GM12892 (cell line): Measurements from ENCODE around the gene CRYGB.
A peak's percentile ranks its signal among the peaks of the same experiment; 100 is the strongest.

Experiments used
- DNase-seq: peaks from one replicate; pipeline ENCODE4 v3.0.0; 2011; ENCODE audit not compliant: insufficient read length
- FAIRE-seq: peaks from 2 replicates; lab custom pipeline; 2011; peaks lifted over from hg19 to GRCh38; lab: Jason Lieb, UNC
- POLR2A ChIP-seq: IDR thresholded peaks from 2 replicates; pipeline ENCODE4 v1.6.1; 2011; ENCODE audit warnings: low read depth, low read length, control low read depth
- POLR2AphosphoS5 ChIP-seq: IDR thresholded peaks from 2 replicates; pipeline ENCODE4 v1.6.1; 2011; ENCODE audit warnings: low read depth, low read length, control low read depth
- TAF1 ChIP-seq: IDR thresholded peaks from 2 replicates; pipeline ENCODE4 v1.6.1; 2011; ENCODE audit warnings: low read depth, mild to moderate bottlenecking, control low read depth, low read length, borderline replicate concordance

Gene CRYGB

DNA sequence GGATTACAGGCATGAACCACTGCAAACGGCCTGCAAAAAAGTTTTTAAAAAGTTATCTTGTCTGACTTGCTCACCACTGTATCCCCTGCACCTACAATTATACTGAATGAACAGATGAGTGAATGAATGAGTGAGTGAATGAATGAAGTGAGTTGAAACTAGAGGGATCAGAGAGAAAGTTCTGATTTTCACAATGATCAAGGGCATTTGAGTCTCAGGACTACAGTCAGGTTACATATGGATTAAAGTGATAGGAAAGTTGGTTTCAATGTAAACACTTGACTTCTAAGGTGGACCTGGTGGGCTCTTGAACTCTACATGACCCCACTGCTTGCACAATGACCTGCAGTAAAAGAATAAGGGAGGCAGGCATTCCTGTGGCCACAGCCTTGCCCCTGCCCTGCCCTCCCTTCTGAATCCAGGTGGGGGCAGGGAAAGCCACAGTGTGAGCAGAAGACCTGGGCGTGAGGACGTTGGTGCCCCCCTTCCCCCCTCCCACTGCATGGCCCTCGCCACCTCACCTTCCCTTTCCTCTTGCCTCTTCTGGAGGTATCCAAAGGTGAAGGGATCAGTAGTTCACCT lies 33.2 kb upstream of the CRYGB start:
- FAIRE-seq (no peak), DNase-seq (no peak)
- TF ChIP-seq POLR2AphosphoS5, result no peak
- TF ChIP-seq POLR2A, result no peak
- no peak for TF ChIP-seq TAF1

DNA sequence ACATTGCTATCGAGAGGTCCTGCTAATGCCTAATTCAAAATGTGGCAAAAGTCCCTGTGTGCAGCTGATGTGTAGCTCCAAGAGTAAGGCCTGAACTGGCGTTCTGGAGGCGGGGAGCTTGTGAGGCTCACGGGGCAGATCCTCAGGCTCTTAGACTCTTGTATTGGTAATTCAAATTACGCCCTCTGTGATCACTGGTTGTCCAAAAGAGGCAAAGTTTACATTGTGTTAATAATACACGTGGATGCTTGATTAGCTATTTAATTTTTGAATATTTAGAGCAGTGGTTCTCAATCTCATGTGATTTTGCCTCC lies 29.8 kb upstream of the CRYGB start:
- DNase-seq (no peak), FAIRE-seq (no peak)
- TF ChIP-seq TAF1 (no peak), POLR2AphosphoS5 (no peak), POLR2A (no peak)

DNA sequence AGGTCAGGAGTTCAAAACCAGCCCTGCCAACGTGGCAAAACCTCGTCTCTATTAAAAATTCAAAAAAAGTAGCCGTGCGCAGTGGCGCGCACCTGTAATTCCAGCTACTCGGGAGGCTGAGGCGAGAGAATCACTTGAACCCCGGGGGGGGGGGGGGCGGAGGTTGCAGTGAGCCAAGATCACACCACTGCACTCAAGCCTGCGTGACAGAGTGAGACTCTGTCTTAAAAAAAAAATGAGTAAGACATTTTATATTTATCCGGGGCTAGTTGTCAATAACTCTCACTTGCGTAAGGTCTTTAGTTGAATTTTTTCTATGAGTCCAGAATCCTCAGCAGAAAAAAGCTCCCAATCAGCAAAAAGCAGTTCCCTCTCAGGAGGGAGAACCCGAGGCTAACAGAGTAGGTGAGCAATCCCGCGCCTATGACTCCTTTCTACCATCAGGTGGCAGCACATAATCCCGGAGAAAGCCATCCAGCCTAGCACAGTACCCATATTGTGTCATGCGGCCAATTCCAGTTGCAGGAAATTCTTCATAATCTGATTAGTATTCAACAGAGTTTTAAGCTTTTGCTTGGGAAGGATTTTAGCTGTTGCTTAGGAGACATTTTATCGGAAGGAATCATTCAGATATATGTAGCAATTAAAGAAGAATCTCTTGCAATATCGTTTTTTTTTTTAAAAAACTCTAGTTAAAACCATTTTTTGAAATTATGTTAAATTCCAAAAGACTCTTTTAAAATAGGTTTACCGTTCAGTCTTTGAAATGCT lies 29.3 kb upstream of the CRYGB start:
- DNase-seq (peak; percentile 47), FAIRE-seq (peak; percentile 82)
- TF ChIP-seq POLR2A (no peak), TAF1 (no peak), POLR2AphosphoS5 (no peak)

- TF ChIP-seq POLR2A (no peak), POLR2AphosphoS5 (no peak), TAF1 (no peak)
- DNase-seq, result no peak
- FAIRE-seq, result no peak
Measured at GRCh38 chr2:208174144-208174543, 28.2 kb upstream of the CRYGB start.

DNA sequence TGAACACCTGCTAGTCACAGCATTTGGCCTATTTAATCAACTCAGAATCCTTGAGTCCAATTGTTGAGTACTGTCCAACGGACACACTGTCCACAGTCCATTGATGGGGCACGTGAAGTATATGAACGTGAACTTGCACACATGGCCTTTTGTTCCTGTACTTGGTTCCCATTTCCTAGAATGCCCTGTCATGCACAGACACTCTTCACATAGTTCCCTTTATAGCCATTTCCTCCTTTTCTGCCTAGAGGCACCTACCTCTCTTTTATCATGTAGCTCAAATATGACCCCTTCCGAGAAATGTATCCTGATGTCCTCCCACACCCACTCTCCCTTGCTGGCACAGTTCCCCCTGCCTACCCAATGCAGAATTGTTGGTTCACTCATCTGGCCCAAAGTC lies 26.2 kb upstream of the CRYGB start:
- DNase-seq, result no peak
- no peak for TF ChIP-seq TAF1
- TF ChIP-seq POLR2A, result no peak
- TF ChIP-seq POLR2AphosphoS5, result no peak
- FAIRE-seq, result no peak

DNA sequence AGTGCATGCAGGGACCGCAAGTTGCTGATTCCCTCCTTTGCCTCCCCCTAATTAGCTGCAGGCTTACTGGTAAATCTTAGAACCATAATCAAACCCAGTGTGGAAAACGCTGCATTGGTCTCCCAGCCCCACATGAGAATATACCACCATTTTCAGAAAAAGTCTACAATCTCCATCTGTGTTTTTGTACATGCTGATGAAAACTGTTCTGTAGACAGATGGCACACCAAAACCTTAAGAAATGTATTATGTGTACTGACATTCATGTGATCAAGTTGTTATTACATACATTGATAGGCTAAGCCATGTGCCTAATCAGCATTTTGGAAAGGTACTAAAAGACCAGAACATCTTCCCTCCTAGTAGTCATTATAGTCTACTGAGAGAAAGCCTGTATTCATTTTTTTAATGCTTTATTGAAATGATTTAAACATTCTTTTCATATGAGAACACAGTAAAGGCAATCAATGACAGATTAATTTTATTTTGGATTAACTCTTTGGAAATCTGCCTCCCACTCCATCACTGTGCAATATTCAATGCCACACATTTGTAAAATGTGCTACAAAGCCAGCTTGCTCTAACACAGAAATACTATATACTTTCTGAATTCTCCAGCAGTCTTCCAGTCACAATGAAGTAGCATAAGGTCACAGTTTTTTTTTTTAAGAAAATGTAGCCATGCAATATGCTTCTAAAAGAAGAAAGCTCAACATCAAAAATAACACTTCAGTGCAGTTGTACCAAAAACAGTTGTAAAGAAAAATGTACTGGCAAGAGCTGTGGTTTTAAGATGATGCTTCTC lies 19.2 kb upstream of the CRYGB start:
- no peak for FAIRE-seq
- TF ChIP-seq POLR2AphosphoS5, result no peak

GRCh38 chr2:208163489-208163888 lies 17.5 kb upstream of the CRYGB start, which contains the start of gene CRYGA:
CRYGA (minus strand) TSS chr2:208163589; CDS start chr2:208163556, 33 bp downstream.
- DNase-seq (no peak), FAIRE-seq (no peak)
- TF ChIP-seq POLR2A, result no peak
- no peak for TF ChIP-seq TAF1
- no peak for TF ChIP-seq POLR2AphosphoS5

More for the DNA sequence above, 19.2 kb upstream of the CRYGB start:
- no peak for DNase-seq

GRCh38 chr2:208156439-208156838 lies 10.5 kb upstream of the CRYGB start:
- DNase-seq (no peak), FAIRE-seq (no peak)
- no peak for TF ChIP-seq POLR2AphosphoS5
- TF ChIP-seq POLR2A, result no peak
- no peak for TF ChIP-seq TAF1

GRCh38 chr2:208153156-208153555 lies 7.2 kb upstream of the CRYGB start:
- DNase-seq (no peak), FAIRE-seq (no peak)
- TF ChIP-seq POLR2A, result no peak
- no peak for TF ChIP-seq TAF1
- no peak for TF ChIP-seq POLR2AphosphoS5

DNA sequence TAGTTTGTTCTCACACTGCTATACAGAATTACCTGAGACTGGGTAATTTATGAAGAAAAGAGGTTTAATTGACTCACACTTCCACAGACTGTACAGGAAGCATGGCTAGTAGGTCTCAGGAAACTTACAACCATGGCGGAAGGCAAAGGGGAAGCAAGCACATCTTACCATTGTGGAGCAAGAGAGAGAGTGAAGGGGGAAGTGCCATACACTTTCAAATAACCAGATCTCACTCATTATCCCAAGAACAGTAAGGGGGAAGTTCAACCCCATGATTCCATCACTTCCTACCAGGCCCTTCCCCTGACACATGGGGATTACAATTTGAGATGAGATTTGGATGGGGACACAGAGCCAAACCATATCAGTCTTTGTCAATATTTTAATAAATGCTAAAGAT lies 5.0 kb upstream of the CRYGB start:
- TF ChIP-seq POLR2AphosphoS5 (no peak), POLR2A (no peak), TAF1 (no peak)
- FAIRE-seq, result no peak
- no peak for DNase-seq

DNA sequence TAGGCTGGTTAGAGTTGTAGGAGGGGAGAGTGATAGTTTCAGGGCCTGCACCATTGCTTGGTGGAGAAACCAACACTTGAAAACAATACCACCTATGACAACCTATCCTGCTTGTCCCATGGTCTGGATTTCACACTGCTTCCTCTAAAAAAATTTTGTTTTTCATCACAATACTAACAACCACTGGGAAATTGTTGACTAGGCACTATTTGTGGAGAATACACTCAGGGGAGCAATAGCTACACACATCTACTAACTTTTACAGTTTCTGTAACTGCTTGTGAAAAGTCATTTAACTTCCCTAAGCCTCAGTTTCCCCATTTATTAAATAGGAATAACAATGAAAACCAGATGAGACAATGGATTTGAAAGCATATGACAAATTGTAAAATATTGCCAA lies 4.1 kb upstream of the CRYGB start:
- FAIRE-seq, result no peak
- DNase-seq, result no peak
- TF ChIP-seq TAF1, result no peak
- no peak for TF ChIP-seq POLR2A
- no peak for TF ChIP-seq POLR2AphosphoS5

DNA sequence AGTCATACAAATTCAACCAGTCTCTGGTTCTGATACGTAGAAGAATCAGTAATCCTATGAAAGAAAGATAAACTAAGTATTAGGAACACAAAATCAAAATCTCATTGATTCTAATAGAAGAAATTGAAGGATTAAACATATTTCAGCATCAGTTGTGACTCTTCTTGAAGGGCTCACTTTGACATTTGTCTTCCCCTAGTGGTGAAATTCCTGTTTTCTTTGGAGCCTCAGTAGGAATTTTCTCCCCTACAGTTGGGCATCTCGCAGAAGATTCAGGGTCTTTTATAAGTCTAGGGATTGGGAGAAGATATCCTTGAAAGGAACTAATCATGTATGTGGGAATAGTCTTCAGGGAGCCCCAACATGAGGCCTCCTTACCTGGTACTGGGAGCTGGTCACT lies 2.8 kb upstream of the CRYGB start:
- DNase-seq (no peak), FAIRE-seq (no peak)
- no peak for TF ChIP-seq TAF1
- TF ChIP-seq POLR2A, result no peak
- no peak for TF ChIP-seq POLR2AphosphoS5
